ENCODE measurements around the gene OR14J1. TPM values are rescaled to one million over a fixed set of nuclear protein-coding genes. Genes with fewer than 3 reads are reported as not detected.

Gene OR14J1
- total RNA-seq (2014; rRNA removed; shearing (Covaris generic)) (not detected in 2 replicates), polyA plus RNA-seq (2016; fragmentation: Nextera tagmentation; extraction: Ambion mirVana) (not detected in 2 replicates)
- long read RNA-seq, result 0 reads

GRCh38 chr6:29301316-29301715 lies at the start of gene OR14J1:
OR14J1 (plus strand) TSS chr6:29301701; CDS start chr6:29306690, 4,989 bp downstream.
- Mint-ChIP-seq H3K36me3 (ENCODE audit: low read depth) (no peaks in the 10 kb centered on the region), H3K9me3 (no peaks in the 10 kb centered on the region), H3K4me3 (no peak within 1 kb of the TSS), H3K27ac (no peak within 1 kb of the TSS), H3K27me3 (ENCODE audit: insufficient read depth, low read depth, poor library complexity) (no peaks in the 10 kb centered on the region), H3K4me1 (no peaks in the 10 kb centered on the region)
- Histone ChIP-seq H3K27ac (ENCODE audit: low read depth) (no peak within 1 kb of the TSS), H3K27me3 (ENCODE audit: insufficient read depth) (no peaks in the 10 kb centered on the region), H3K36me3 (ENCODE audit: insufficient read depth) (no peaks in the 10 kb centered on the region), H3K4me1 (ENCODE audit: insufficient read depth) (no peaks in the 10 kb centered on the region), H4K20me1 (replicated peaks; ENCODE audit: insufficient read depth) (no peaks in the 10 kb centered on the region), H3K9me2 (ENCODE audit: insufficient read depth) (no peaks in the 10 kb centered on the region), H3K79me2 (replicated peaks; ENCODE audit: insufficient read depth) (no peaks in the 10 kb centered on the region), H3K4me2 (no peak within 1 kb of the TSS), H2AFZ (no peak within 1 kb of the TSS), H3K4me3 (no peak within 1 kb of the TSS), H3F3A (replicated peaks; ENCODE audit: low read depth) (no peaks in the 10 kb centered on the region)
- TF ChIP-seq POLR2AphosphoS5 (IDR thresholded peaks at IDR 0.05; ENCODE audit: low read depth), result no peak
- TF ChIP-seq CTCF (conservative IDR thresholded peaks at IDR 0.05; ENCODE audit: low read depth in 2 of 2), result no peak
- TF ChIP-seq ZNF331 (CRISPR knock-in tag; IDR thresholded peaks at IDR 0.05; ENCODE audit: low read depth), result no peak
- TF ChIP-seq CREB1 (CRISPR knock-in tag; IDR thresholded peaks at IDR 0.05; ENCODE audit: low read depth), result no peak
- no peak for TF ChIP-seq ZNF462 (CRISPR knock-in tag; IDR thresholded peaks at IDR 0.05)
- no peak for TF ChIP-seq ETS1 (IDR thresholded peaks at IDR 0.05)
- no peak for TF ChIP-seq JUNB (IDR thresholded peaks at IDR 0.05; ENCODE audit: unreplicated experiment)
- no peak for TF ChIP-seq NANOG (IDR thresholded peaks at IDR 0.05; ENCODE audit: borderline replicate concordance)
- TF ChIP-seq REST (IDR thresholded peaks at IDR 0.05; ENCODE audit: unreplicated experiment), result no peak
- TF ChIP-seq EZH2phosphoT487 (IDR thresholded peaks at IDR 0.05; ENCODE audit: unreplicated experiment), result no peak
- no peak for TF ChIP-seq ZNF114 (CRISPR knock-in tag; IDR thresholded peaks at IDR 0.05)
- TF ChIP-seq EZH2 (IDR thresholded peaks at IDR 0.05; ENCODE audit: low read depth, unreplicated experiment), result no peak
- TF ChIP-seq STAT1 (IDR thresholded peaks at IDR 0.05; ENCODE audit: unreplicated experiment), result no peak
- no peak for ATAC-seq
- DNase-seq (ENCODE audit: low spot score), result no peak
